Stomach (tissue), 4 donors: ENCODE measurements around the gene PTK6.

Source experiments
- EP300 ChIP-seq: sonication (generic); formaldehyde crosslinking; IDR thresholded peaks from one replicate; pipeline ENCODE4 v1.6.1; 2017; ENCODE audit warnings: antibody characterized with exemption
- POLR2AphosphoS5 ChIP-seq, 3 donors: sonication (generic); formaldehyde crosslinking; IDR thresholded peaks; one replicate each; pipeline ENCODE4 v1.6.1; 2016; ENCODE audit warnings: antibody characterized with exemption in 3 of 3
- TF ChIP-seq, protein P1 (sequence below), 7 experiments: fragments of 450-650 bp in 4 of 7; fragments of 200-600 bp in 3 of 7; sonication (generic) in 3 of 7; IDR thresholded peaks; one replicate each; pipeline ENCODE4 v1.5.1; 2016 to 2019; ENCODE audit warnings: antibody characterized with exemption in 7 of 7, control low read depth in 2 of 7, mild to moderate bottlenecking in 1 of 7

DNA sequence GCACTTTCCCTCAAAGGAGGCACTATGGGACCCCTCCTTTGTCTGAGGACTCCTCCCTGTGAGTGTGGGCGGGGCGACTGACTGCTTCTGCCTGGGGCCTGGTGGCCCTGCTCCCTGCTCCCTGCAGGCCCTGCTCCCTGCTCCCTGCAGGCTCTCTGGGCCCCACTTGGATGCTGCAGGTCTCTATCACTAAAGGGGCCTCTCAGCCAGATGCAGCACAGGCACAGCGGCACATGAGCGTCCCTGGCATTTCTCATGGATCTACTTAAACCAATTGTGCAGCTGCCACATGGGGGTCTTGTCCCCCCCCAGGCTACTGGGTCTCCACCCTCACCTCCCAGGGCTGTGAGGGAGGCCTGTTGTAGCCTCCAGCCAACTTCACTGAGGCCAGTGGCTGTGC is 46.1 kb downstream of the PTK6 start:
- TF ChIP-seq EP300 (no peak), POLR2AphosphoS5 (IDR thresholded peaks at IDR 0.05) (no peak)
- TF ChIP-seq, protein P1, sequence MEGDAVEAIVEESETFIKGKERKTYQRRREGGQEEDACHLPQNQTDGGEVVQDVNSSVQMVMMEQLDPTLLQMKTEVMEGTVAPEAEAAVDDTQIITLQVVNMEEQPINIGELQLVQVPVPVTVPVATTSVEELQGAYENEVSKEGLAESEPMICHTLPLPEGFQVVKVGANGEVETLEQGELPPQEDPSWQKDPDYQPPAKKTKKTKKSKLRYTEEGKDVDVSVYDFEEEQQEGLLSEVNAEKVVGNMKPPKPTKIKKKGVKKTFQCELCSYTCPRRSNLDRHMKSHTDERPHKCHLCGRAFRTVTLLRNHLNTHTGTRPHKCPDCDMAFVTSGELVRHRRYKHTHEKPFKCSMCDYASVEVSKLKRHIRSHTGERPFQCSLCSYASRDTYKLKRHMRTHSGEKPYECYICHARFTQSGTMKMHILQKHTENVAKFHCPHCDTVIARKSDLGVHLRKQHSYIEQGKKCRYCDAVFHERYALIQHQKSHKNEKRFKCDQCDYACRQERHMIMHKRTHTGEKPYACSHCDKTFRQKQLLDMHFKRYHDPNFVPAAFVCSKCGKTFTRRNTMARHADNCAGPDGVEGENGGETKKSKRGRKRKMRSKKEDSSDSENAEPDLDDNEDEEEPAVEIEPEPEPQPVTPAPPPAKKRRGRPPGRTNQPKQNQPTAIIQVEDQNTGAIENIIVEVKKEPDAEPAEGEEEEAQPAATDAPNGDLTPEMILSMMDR (IDR thresholded peaks at IDR 0.05), result no peak
